H9 (cell line): ENCODE data around the gene PTPN23. TPM values are rescaled to one million over a fixed set of nuclear protein-coding genes. Genes with fewer than 3 reads are reported as not detected.
"Not testable (repeated sequence)": the region's sequence is repeated elsewhere in the genome, so short reads cannot be mapped to it uniquely, and the experiment has no call there.

Source experiments
- DNase-seq: peaks from one replicate; pipeline ENCODE4 v3.0.0-alpha.2; 2017
- H2AFZ ChIP-seq: one replicate; pipeline ENCODE4 v1.6.1; 2013; ENCODE audit warnings: mild to moderate bottlenecking, low read length, control low read depth, moderate library complexity
- H2AK5ac ChIP-seq: 2 replicates; pipeline ENCODE4 v1.6.1; 2013; ENCODE audit warnings: low read length, control low read depth, mixed read lengths; ENCODE audit not compliant: insufficient read length
- H2BK120ac ChIP-seq: one replicate; pipeline ENCODE4 v1.6.1; 2013; ENCODE audit warnings: low read depth, mild to moderate bottlenecking, low read length, control low read depth, inconsistent platforms; ENCODE audit not compliant: poor library complexity, severe bottlenecking
- H2BK12ac ChIP-seq: 2 replicates; pipeline ENCODE4 v1.6.1; 2013; ENCODE audit warnings: low read length, control low read depth, mixed read lengths, low read depth; ENCODE audit not compliant: insufficient read length
- H2BK15ac ChIP-seq: 2 replicates; pipeline ENCODE4 v1.6.1; 2013; ENCODE audit warnings: low read depth, low read length, control low read depth
- H2BK20ac ChIP-seq: one replicate; pipeline ENCODE4 v1.6.1; 2013; ENCODE audit warnings: low read depth, mild to moderate bottlenecking, low read length, control low read depth, inconsistent platforms; ENCODE audit not compliant: poor library complexity, severe bottlenecking
- H2BK5ac ChIP-seq: 2 replicates; pipeline ENCODE4 v1.6.1; 2013; ENCODE audit warnings: low read length, control low read depth, mixed read lengths; ENCODE audit not compliant: insufficient read length
- H3K14ac ChIP-seq: 2 replicates; pipeline ENCODE4 v1.6.1; 2013; ENCODE audit warnings: low read length, control low read depth; ENCODE audit not compliant: insufficient read depth
- H3K18ac ChIP-seq: 2 replicates; pipeline ENCODE4 v1.6.1; 2013; ENCODE audit warnings: low read depth, mild to moderate bottlenecking, mixed read lengths, low read length, control low read depth; ENCODE audit not compliant: insufficient read length
- H3K23ac ChIP-seq: 2 replicates; pipeline ENCODE4 v1.6.1; 2013; ENCODE audit warnings: low read length, control low read depth, mixed read lengths, low read depth; ENCODE audit not compliant: insufficient read length
- H3K23me2 ChIP-seq: 2 replicates; pipeline ENCODE4 v1.6.1; 2013; ENCODE audit warnings: low read depth, mild to moderate bottlenecking, mixed read lengths, low read length, control low read depth; ENCODE audit not compliant: insufficient read length, poor library complexity, severe bottlenecking
- H3K27ac ChIP-seq: 2 replicates; pipeline ENCODE4 v1.5.1; 2013; ENCODE audit warnings: low read length, control low read depth, mixed read lengths, low read depth; ENCODE audit not compliant: insufficient read length
- H3K27me3 ChIP-seq: 2 replicates; pipeline ENCODE4 v1.6.1; 2013; ENCODE audit warnings: low read length, control low read depth, inconsistent platforms; ENCODE audit not compliant: insufficient read depth
- H3K4ac ChIP-seq: 2 replicates; pipeline ENCODE4 v1.6.1; 2013; ENCODE audit warnings: low read depth, mild to moderate bottlenecking, control low read depth, inconsistent platforms, low read length, moderate library complexity
- H3K4me1 ChIP-seq: 2 replicates; pipeline ENCODE4 v1.6.1; 2013; ENCODE audit warnings: low read length, control low read depth, inconsistent platforms; ENCODE audit not compliant: insufficient read depth
- H3K4me2 ChIP-seq: 2 replicates; pipeline ENCODE4 v1.6.1; 2013; ENCODE audit warnings: low read length, control low read depth, mixed read lengths; ENCODE audit not compliant: insufficient read length, insufficient read depth
- H3K56ac ChIP-seq: 2 replicates; pipeline ENCODE4 v1.6.1; 2013; ENCODE audit warnings: low read depth, mild to moderate bottlenecking, mixed read lengths, low read length, control low read depth; ENCODE audit not compliant: insufficient read length
- H3K79me1 ChIP-seq: 2 replicates; pipeline ENCODE4 v1.6.1; 2013; ENCODE audit warnings: low read depth, mild to moderate bottlenecking, moderate library complexity, low read length, control low read depth, inconsistent platforms; ENCODE audit not compliant: insufficient read depth, poor library complexity, severe bottlenecking
- H3K79me2 ChIP-seq: 2 replicates; pipeline ENCODE4 v1.6.1; 2013; ENCODE audit warnings: low read length, control low read depth, inconsistent platforms; ENCODE audit not compliant: insufficient read depth
- H3K9ac ChIP-seq: 2 replicates; pipeline ENCODE4 v1.6.1; 2013; ENCODE audit warnings: low read length, control low read depth, mixed read lengths; ENCODE audit not compliant: insufficient read length; ENCODE audit errors: extremely low read depth
- H3K9me3 ChIP-seq: one replicate; pipeline ENCODE4 v1.6.1; 2013; ENCODE audit warnings: low read depth, low read length, inconsistent platforms; ENCODE audit not compliant: control insufficient read depth
- H3T11ph ChIP-seq: one replicate; pipeline ENCODE4 v1.6.1; 2013; ENCODE audit warnings: mild to moderate bottlenecking, low read length, control low read depth, inconsistent platforms
- H4K20me1 ChIP-seq: one replicate; pipeline ENCODE4 v1.6.1; 2013; ENCODE audit not compliant: control insufficient read depth, insufficient read length, insufficient read depth
- H4K5ac ChIP-seq: 2 replicates; pipeline ENCODE4 v1.6.1; 2013; ENCODE audit warnings: low read depth, mild to moderate bottlenecking, mixed read lengths, low read length, control low read depth; ENCODE audit not compliant: insufficient read length
- H4K8ac ChIP-seq: replicated peaks from 2 replicates; pipeline ENCODE4 v1.6.1; 2013; ENCODE audit warnings: low read length, control low read depth, mixed read lengths, low read depth; ENCODE audit not compliant: insufficient read length
- H4K91ac ChIP-seq: 2 replicates; pipeline ENCODE4 v1.6.1; 2013; ENCODE audit warnings: low read depth, mild to moderate bottlenecking, moderate library complexity, mixed read lengths, low read length, control low read depth; ENCODE audit not compliant: insufficient read length
- H3K27ac Mint-ChIP-seq, 3 experiments: 2 replicates in 2 of 3; 3 replicates in 1 of 3; pipeline ENCODE4 v1.8.0; 2020 to 2021; ENCODE audit warnings: mixed read lengths in 3 of 3, mild to moderate bottlenecking in 1 of 3, moderate library complexity in 1 of 3
- H3K27me3 Mint-ChIP-seq: 2 replicates; pipeline ENCODE4 v1.8.0; 2021; ENCODE audit warnings: low read depth, mild to moderate bottlenecking, moderate library complexity, mixed read lengths
- H3K36me3 Mint-ChIP-seq, 3 experiments: 2 replicates in 2 of 3; 3 replicates in 1 of 3; pipeline ENCODE4 v1.8.0; 2020 to 2021; ENCODE audit warnings: low read depth in 3 of 3, mixed read lengths in 3 of 3; ENCODE audit not compliant: insufficient read depth in 1 of 3
- H3K4me1 Mint-ChIP-seq, 2 experiments: 2 replicates each; pipeline ENCODE4 v1.8.0; 2020; ENCODE audit warnings: mixed read lengths in 2 of 2
- H3K4me3 Mint-ChIP-seq, 2 experiments: 2 replicates in 1 of 2; 3 replicates in 1 of 2; pipeline ENCODE4 v1.8.0; 2020 to 2021; ENCODE audit warnings: mild to moderate bottlenecking in 2 of 2, mixed read lengths in 2 of 2, moderate library complexity in 1 of 2
- H3K9me3 Mint-ChIP-seq, 2 experiments: 2 replicates in 1 of 2; 3 replicates in 1 of 2; pipeline ENCODE4 v1.8.0; 2020; ENCODE audit warnings: mild to moderate bottlenecking in 2 of 2, mixed read lengths in 2 of 2, moderate library complexity in 1 of 2
- WGBS: extraction: QIAGEN DNeasy Blood & Tissue Kit; methylation state at CpG from one replicate; pipeline ENCODE4 v1.1.7; 2013; ENCODE audit warnings: missing lambda C conversion rate, low lambda C conversion rate, mixed read lengths; ENCODE audit not compliant: insufficient read length; ENCODE audit errors: extremely low coverage; 5-methylcytosine and 5-hydroxymethylcytosine counted together
- total RNA-seq: library from RNA; stranded (reverse); gene quantifications from 2 replicates; pipeline ENCODE4 v1.2.1, GENCODE V29; 2021
- TF ChIP-seq, protein P1 (sequence below): fragments of 200-600 bp; sonication (generic); conservative IDR thresholded peaks from 3 replicates; pipeline ENCODE4 v1.8.0; 2021; ENCODE audit warnings: antibody characterized with exemption, mild to moderate bottlenecking

Gene PTPN23
- total RNA-seq, 1 experiment from 2014 or later = 42.2 TPM

DNA sequence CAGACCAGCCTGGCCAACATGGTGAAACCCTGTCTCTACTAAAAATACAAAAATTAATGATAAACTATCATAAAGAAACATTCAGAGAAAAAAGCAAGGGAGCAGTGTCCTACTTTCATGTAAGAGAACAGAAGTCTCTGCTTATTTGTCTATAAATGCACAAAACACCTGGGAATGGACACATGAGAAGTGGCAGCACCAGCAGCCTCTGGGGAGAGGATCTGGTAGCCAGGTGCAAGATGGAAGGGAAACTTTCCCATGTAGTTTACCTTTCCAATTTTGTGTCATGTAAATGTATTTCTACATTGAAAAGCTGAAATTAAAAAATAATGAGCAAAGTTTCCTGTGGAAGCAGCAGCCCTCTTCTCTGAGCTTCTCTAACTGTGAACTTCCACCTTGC, 76.2 kb downstream of the PTPN23 start:
- no peaks in the 10 kb centered on the region for H3K27me3 Mint-ChIP-seq
- H2AK5ac ChIP-seq = no peak overlapping the region
- H3K4ac ChIP-seq = no peak overlapping the region
- peaks cover 13 to 16% (median 15%) of the 10 kb centered on the region in 3 experiments for H3K36me3 Mint-ChIP-seq
- no peaks in the 10 kb centered on the region for H4K20me1 ChIP-seq
- no peak overlapping the region for H2BK15ac ChIP-seq
- no peak overlapping the region for H3K4me3 Mint-ChIP-seq
- H3K4me1 ChIP-seq = no peaks in the 10 kb centered on the region
- H2BK120ac ChIP-seq = no peak overlapping the region
- H4K5ac ChIP-seq = no peak overlapping the region
- H3K27ac ChIP-seq = no peak overlapping the region
- H4K91ac ChIP-seq = no peak overlapping the region
- H3K27me3 ChIP-seq = no peaks in the 10 kb centered on the region
- no peak overlapping the region for H4K8ac ChIP-seq
- no peaks in the 10 kb centered on the region for H3K9me3 ChIP-seq
- peaks cover 10% of the 10 kb centered on the region for H3K79me1 ChIP-seq
- H3K23ac ChIP-seq = no peak overlapping the region
- no peak overlapping the region for H3K9ac ChIP-seq
- H3K27ac Mint-ChIP-seq = peak overlapping the region in 1 of 3 experiments; percentile 64; a peak in 2 of 7 replicates
- no peak overlapping the region for H2AFZ ChIP-seq
- no peak for DNase-seq
- TF ChIP-seq, protein P1, sequence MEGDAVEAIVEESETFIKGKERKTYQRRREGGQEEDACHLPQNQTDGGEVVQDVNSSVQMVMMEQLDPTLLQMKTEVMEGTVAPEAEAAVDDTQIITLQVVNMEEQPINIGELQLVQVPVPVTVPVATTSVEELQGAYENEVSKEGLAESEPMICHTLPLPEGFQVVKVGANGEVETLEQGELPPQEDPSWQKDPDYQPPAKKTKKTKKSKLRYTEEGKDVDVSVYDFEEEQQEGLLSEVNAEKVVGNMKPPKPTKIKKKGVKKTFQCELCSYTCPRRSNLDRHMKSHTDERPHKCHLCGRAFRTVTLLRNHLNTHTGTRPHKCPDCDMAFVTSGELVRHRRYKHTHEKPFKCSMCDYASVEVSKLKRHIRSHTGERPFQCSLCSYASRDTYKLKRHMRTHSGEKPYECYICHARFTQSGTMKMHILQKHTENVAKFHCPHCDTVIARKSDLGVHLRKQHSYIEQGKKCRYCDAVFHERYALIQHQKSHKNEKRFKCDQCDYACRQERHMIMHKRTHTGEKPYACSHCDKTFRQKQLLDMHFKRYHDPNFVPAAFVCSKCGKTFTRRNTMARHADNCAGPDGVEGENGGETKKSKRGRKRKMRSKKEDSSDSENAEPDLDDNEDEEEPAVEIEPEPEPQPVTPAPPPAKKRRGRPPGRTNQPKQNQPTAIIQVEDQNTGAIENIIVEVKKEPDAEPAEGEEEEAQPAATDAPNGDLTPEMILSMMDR = no peak
- H3K9me3 Mint-ChIP-seq = peaks cover 5 to 11% of the 10 kb centered on the region in 2 experiments; a peak in 4 of 5 replicates
- no peak overlapping the region for H2BK5ac ChIP-seq
- H3K4me1 Mint-ChIP-seq = peaks cover 0 to 2% of the 10 kb centered on the region in 2 experiments; a peak in 1 of 4 replicates
- H3K79me2 ChIP-seq = peaks cover 5% of the 10 kb centered on the region; the same call in 1 of the 2 replicates
- H2BK20ac ChIP-seq = no peak overlapping the region
- H3K14ac ChIP-seq = no peak overlapping the region
- no peak overlapping the region for H3T11ph ChIP-seq
- no peak overlapping the region for H3K4me2 ChIP-seq
- H3K23me2 ChIP-seq = no peaks in the 10 kb centered on the region
- H3K18ac ChIP-seq = no peak overlapping the region
- H3K56ac ChIP-seq = no peak overlapping the region
- H2BK12ac ChIP-seq = no peak overlapping the region

DNA sequence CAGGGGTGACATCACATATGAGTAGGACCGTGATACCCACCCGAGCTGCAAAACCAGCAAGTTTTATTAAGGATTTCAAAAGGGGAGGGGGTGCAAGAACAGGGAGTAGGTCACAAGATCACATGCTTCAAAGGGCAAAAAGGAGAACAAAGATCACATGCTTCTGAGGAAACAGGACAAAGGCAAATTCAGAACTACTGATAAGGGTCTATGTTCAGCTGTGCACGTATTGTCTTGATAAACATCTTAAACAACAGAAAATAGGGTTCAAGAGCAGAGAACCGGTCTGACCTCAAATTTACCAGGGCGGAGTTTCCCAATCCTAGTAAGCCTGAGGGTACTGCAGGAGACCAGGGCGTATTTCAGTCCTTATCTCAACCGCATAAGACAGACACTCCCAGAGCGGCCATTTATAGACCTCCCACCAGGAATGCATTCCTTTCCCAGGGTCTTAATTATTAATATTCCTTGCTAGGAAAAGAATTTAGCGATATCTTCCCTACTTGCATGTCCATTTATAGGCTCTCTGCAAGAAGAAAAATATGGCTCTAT, 78.8 kb downstream of the PTPN23 start:
- DNase-seq, H3K4me1 Mint-ChIP-seq, H3K56ac ChIP-seq, H2BK20ac ChIP-seq, H3K27me3 ChIP-seq, H3K9me3 ChIP-seq, H3K4me1 ChIP-seq, H3K9ac ChIP-seq, H2AFZ ChIP-seq, H4K5ac ChIP-seq, H3K23ac ChIP-seq, H4K20me1 ChIP-seq, H3K79me1 ChIP-seq, H3K4me2 ChIP-seq, H4K91ac ChIP-seq, H3K23me2 ChIP-seq, H3K4ac ChIP-seq, H2BK12ac ChIP-seq, H4K8ac ChIP-seq, H3K27ac ChIP-seq, H3T11ph ChIP-seq, H2BK120ac ChIP-seq, H3K27me3 Mint-ChIP-seq, H2BK5ac ChIP-seq, H2BK15ac ChIP-seq, H3K27ac Mint-ChIP-seq, H2AK5ac ChIP-seq, H3K18ac ChIP-seq, H3K14ac ChIP-seq, H3K79me2 ChIP-seq, H3K4me3 Mint-ChIP-seq: not testable (repeated sequence)
- Mint-ChIP-seq H3K9me3 (peaks cover 5 to 11% of the 10 kb centered on the region in 2 experiments; a peak in 4 of 5 replicates), H3K36me3 (peaks cover 15 to 16% (median 15%) of the 10 kb centered on the region in 3 experiments)
- no CpG with 5 or more reads among the region's 9 CpGs for WGBS
